Globus pallidus (tissue), 1 donor: ENCODE results near the gene MPP4.
"Not testable (repeated sequence)": the region's sequence is repeated elsewhere in the genome, so short reads cannot be mapped to it uniquely, and the experiment has no call there.

Experiments used
- DNase-seq: peaks from one replicate; pipeline ENCODE4 v3.0.0-alpha.2; 2015; ENCODE audit warnings: low spot score

The MPP4 gene

DNA sequence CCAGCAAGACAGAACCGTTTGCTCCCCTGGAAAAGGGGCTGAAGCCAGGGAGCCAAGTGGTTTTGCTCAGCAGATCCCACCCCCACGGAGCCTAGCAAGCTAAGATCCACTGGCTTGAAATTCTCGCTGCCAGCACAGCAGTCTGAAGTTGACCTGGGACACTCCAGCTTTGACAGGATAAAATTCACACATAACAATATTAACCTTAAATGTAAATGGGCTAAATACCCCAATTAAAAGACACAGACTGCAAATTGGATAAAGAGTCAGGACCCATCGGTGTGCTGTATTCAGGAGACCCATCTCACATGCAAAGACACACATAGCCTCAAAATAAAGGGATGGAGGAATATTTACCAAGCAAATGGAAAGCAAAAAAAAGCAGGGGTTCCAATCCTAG lies 27.2 kb downstream of the MPP4 start:
- not testable (repeated sequence) for DNase-seq

DNA sequence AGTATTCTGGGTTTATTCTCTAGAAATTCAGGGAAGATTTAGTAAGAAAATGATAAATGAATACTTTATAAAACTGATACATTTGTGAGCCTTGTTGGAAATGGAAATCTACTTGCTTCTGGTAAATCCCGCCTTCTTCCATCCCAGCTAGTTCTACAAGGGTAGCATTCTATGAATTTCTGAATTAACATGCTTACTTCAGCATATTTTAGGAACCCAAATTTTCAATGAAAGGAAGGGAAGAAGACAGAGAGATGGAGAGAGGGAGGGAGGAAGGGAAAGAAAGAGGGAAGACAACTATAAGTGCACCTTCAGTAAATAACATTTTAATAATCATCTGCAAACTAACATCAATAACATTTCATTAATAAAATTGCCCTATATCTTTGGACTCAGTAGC lies 28.6 kb downstream of the MPP4 start:
- no peak for DNase-seq

DNA sequence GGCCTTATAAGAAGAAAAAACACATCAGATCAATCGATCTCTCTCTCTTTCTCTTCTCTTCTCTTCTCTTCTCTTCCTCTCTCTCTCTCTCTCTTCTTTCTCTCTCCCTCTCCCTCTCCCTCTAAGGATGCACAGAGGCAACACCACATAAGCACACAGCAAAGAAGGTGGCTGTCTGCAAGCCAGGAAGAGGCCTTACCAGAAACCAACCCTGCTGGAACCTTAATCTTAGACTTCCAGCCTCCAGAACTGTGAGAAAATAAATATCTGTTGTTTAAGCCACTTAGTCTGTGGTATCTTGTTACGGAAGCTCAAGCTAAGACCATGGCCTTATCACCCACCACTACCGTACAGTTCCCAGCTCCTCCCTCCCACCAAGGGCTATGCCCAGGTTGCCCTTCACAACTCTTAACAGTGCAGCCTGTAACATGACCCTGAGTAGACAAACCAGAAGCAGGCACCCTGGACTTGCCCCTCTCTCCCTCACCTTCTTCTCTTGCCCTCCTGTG lies 30.0 kb downstream of the MPP4 start:
- DNase-seq, result no peak

DNA sequence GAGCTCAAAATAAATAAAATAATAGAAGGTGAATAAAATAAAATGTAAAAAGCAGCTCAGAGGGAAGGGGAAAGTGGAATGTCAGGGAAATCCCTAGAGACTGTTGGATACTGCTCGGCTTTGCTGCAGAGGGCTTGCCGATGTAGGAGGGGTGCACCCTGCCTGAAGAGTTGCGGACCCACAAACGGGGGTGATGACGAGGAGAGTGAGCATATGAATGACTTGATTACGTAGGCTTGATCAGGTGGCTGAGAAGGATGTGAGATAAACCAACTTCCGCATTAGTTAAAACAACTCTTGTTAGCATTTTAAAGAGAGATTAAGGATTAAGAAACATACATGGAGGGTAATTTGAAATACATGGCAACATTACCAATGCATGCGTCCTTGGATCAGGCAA lies 34.1 kb downstream of the MPP4 start:
- DNase-seq, result no peak

DNA sequence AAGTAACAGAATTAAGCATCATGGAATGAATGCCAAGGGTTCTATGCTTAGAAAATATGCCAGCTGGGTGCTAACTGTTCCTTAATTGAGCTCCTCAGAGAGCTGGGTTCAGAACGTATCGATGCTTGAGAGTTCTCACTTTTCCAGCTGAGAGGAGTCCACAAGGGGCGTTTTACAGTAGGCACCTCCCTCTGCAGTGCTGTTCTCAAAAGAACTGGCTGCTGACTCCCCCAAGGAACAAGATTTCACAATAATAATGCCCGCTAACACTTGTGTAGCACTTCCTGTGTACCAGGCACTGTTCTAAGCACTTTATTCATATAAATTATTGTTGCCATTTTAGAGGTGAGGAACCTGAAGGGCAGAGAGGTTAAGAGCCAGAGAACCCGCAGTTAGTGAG lies 37.1 kb downstream of the MPP4 start:
- DNase-seq, result no peak

DNA sequence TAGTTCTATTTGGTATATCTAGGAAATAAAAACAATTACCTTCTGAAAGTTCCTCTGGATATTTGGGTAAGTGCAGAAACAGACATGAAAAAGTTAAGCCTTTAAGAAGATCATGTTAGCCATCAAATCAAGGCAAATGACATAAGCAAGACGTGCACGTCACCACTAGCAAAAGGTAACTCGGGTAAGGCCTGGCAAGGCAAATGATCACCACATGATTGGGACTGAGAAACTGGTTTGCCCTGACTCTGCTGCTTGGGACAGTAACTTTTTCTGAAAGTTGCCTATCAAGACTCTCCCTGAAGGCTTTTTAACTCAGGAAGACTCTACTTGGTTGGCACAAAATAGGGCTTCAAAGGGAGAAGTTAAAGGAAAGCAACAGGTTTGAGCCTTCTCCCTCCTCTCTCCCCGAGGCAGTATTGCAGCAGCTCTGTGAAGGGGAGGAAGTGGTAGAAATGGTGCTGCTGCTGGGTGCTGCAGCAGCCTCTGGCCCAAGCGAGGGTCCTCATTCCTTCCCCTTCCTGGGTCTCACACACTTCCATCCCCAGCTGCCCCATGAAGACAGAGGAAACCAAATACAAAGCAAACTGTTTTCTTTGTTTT lies 38.0 kb downstream of the MPP4 start:
- DNase-seq, result no peak

DNA sequence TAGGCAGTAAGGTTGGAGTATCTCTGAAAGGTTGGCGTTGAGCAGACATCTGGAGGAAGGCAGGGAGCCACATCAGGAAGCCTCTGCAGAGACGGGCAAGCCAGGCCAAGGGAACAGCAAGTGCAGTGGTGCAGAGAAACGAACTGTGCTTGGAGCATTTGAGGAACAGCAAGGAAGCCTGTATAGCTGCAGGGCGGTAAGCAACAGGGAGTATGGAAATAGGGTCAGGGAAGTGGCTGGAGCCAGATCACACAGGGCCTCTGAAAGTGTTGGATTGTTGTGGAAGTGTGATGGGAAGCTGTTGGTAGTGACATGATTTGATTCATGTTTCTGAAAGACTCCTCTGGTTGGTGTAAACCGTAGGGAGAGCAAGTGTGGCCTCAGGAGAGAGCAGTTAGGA lies 41.7 kb downstream of the MPP4 start:
- no peak for DNase-seq

DNA sequence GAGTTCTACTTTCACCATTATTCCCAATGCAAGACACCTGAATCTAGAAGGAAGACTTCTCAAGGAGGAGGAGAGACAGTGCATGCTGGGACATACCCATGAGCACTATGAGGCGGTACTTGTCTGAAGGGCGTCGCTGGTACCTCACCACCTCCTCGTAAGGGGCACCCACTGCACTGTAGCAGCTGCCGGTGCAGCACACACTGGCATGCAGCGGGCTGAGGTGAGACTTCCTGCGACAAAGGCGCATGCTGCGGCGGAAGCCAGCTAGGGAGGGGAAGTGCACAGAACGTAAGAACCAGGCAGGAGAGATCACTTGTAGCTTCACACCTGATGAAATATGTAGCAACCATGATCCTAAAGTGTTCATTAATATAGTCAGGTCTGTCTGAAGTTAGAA lies 42.3 kb downstream of the MPP4 start:
- no peak for DNase-seq

DNA sequence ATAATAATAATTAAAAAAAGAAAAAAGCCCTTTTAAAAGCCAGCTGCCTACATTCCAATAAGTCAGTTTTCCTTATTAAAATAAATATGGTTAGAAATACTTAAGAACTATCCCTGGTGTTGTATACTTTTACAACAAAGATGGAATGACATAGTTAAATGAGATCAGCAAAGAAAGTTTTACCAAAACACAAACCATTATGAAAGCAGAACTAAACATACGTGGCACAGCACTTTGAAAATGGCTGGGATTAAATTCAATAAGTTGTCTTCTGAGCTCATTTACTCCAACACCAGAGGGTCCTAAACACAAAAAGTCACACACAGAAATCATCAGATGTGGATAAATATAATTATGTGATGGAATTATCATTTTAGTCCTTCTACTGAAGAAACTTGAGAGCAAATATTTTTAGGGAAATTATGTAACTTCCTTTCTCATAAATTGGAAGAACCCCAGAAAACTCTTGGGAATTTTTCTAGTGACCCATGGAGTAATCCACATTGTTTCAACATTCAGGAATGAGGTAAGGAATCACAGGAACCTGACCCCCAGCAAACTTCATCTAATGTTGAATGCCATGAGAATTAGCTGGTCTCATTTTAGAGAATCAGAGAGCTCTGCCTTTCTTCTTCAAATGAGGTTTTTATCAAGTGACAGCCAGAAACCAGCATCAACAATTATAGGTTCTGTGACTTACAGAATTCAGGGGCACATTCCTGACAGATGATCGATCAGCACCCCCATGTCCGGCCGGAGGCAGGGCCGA lies 43.6 kb downstream of the MPP4 start:
- DNase-seq, result no peak

DNA sequence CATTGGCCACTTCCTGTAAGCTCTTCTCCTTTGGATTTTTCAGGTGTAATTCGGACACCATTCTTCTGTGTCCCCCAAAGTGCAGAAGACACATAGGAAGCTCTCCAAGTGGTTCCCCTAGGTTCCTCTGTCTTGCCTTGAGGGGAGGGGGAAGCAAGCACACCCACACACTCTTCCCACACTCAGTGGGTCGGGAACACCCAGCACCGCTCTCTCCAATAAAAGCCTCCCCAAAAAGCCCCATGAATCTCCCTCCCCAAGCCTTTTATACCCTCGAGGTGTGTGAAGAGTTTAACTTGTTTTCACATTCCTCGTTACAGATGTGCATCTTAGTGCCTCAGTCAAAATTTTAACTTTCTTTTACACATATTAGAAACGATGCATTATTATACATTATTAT lies 45.2 kb downstream of the MPP4 start:
- no peak for DNase-seq

DNA sequence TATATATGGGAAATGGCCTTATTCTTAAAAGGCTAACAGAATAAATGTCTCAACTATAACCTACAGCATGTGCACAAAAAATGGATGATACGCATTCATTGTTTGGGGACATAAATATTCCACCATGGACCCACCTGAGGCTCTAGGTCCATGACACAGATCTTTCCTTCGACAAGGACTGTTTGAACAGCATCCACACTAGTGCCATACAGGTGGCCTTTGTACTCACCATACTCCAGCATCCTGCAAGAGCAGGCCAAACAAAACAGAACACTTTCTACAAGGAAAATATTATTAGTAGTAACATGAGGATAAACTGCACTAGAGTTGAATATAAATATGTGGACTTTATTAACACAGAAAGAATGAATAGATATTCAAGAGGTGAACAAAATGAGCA lies 49.0 kb downstream of the MPP4 start:
- DNase-seq, result no peak

DNA sequence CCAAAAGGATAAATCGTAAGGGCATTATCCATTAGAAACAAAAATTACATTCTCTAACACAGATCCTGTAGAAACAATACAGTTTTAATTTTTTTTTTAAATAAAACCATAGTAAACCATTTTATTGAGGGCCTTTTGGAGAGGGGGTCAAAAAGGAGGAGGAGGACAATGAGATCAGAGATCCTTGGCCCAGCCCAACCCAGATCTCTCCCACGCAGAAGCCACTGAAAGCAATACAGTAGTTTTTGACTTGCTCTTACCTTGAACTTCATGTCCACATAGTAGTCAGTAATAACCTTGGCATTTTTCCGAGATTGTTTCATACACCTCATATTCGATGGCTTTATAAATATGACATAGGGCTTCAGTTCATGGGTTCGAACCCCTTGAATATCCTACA lies 51.0 kb downstream of the MPP4 start:
- no peak for DNase-seq

DNA sequence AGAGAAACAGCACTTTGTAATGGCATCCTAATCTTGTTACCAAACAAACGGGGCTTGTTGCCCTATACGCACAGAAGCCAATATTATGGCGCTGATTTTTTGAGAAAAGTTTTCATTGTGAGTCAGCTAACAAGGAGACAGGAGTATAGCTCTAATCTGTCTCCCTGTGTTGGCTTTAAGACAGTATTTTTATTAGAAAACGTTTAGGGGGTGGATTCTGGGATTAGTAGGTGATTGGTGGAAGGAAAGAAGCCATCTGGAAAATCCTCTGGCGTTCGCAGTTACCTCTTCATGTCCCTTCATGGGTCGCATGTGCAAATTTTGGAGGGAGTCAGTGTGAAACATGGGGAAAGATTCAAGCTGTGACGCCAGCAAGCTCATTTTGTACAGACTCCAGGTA lies 54.4 kb downstream of the MPP4 start:
- peak; percentile 26 for DNase-seq

DNA sequence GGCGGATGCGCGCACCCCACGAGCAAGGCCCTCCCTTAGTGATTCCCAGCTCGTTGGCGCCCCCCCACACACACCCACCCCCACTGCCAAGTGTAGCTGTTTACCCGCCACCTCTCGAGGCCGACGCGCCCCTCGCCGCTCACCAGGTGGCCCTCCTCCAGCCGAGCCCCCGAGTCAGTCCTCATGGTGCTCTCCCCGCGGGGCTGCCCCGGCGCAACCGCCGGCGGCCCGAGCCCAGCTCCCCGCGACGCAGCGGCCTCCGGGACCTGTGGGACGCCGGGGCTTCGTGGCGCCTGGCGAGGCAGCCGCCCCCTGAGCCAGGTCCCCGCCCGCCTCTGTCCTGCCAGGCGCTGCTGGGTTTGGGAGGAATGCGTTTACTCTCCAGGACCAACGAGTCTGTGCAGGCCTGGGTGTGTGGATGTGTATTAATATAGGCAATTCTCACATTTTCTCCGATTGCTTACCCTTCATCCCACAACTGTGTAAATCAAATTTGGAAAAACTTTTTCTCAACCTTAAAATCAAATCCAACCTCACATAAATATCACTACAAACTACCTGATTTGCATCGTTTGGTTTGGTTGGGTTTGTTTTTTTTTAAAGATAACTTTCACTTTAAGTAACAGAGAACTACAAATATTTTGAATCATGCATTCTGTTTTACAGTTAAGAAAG lies 55.1 kb downstream of the MPP4 start, which contains the start of gene TMEM237:
TMEM237 (minus strand) TSS at position 288 of the 675 bp plus-strand sequence; CDS start at position 185, 103 bp downstream.
- no peak for DNase-seq

DNA sequence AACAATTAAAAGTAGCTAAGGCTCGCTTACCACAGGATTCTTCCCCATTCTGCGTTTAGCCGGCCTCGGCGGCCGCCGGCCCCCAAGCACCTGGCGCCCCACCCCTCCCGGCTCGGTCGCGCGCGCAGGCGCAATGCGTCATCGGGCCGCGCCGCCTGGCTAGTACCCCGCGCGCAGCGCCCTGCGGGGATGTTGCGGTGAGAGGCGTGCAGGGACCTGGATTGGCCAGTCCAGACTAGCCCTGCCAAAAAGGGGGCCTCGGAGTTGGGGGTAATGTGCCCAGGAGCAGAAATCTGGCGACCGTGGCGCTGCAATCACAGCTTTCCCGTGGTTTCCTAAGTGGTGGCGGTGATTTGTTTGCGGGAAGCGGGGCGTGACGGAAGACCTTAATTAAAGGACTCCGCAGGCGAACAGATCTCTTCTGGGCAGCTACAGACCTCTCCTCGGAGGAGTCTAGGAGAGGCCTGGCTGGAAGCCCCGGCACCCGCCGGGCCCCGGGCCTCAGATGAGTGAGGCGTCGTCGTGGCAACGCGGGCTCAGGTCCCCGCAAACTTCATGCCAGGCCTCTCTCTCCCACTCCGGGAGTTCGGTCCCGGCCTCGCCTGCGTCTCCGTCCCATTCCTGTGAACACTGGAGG lies 55.7 kb downstream of the MPP4 start:
- DNase-seq, result peak; percentile 72

DNA sequence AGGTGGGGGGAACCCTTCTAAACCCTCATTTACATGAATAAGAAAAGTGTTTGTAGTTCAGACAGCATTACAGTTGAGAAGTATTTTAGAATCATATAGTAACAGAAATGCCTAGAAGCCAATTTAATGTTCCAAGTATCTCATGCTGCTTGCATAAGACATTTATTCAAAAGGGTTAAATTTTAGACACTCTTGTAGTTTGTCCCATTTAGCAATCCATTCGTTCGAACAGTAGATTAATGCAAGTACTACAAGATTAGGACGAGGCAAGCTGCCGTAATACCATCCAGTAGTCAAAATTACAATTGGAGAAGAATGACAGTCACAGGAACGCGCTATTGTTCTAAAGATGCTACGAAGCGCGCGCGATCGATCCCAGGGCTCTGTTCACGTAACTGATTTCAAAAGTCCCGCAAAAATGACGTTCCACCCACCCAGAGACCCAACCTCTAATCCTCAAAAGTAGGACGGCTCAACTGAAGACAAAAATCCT lies 56.3 kb downstream of the MPP4 start:
- no peak for DNase-seq

DNA sequence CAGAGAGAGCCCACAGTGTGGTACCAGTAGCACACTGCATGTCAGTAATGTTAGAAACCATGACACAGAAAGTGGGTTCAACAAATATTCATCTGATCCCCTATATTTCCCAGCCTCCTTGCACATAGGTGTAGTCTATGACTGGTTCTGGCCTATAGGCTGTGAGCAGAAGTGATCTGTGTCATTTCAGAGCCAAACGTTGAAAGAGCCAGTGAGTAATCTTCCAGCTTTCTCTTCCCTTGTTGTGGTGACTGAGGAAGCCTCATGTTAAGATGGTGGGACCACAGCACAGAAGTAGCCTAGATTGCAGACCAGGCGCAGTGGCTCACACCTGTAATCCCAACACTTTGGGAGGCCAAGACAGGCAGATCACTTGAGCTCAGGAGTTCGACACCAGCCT lies 59.2 kb downstream of the MPP4 start:
- no peak for DNase-seq

DNA sequence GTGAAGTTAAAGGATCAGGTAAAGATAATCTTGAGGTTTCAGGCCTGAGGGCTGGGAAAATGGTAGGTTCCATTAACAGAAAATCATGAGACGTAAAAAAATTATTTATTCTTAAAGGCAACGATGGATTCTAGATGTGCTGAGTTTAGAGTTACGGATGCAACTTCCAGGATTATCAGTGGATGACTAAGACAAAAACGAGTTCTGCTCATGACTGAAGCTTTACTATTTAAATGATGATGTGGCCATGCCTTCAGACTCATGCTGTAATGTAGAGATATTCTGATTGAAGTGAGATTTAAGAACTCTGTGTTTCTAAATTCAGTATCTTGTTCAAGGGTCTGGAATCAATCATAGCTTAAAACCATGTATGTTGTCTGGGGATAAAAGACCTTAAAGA lies 60.1 kb downstream of the MPP4 start:
- no peak for DNase-seq

DNA sequence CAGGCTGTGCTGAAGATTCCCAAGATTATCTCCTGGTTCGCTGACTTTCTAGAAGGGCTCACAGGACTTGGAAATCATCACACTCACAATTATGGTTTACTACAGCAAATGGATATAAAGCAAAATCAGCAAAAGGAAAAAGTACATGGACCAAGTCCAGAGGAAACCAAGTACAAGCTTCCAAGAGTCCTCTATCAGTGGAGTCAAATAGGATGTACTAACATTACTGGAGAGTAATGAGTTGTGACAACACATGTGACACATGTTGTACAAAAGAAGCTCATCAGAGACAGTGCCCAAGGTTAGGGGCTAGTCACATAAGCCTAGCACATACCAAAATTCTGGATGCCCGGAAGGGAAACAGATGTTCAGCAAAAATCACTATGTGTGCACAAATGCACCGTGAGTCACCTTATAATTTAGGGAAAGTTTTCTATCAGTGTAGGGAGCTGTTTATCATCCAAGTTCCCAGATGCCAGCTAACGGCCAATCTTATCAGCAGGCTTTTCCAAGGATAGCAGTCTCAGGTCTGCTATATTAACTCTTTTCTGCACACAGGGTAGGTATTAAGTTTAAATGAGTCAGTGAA lies 64.7 kb downstream of the MPP4 start:
- DNase-seq, result no peak

DNA sequence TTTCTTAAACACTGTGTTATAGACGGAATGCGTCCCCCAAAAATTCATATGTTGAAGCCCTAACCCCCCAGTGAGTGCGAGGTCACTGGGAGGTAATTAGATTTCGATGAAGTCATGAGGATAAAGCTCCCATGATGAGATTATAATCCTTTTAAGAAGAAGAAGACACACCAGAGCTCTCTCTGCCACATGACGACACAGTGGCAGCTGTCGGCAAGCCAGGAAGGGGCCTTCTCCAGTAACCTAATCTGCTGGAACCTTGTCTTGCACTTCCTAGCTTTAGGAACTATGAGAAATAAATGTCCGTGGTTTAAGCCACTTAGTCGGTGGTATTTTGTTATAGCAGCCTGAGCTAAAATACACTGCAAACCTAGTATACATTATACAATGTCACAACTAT lies 67.4 kb downstream of the MPP4 start:
- DNase-seq, result no peak

DNA sequence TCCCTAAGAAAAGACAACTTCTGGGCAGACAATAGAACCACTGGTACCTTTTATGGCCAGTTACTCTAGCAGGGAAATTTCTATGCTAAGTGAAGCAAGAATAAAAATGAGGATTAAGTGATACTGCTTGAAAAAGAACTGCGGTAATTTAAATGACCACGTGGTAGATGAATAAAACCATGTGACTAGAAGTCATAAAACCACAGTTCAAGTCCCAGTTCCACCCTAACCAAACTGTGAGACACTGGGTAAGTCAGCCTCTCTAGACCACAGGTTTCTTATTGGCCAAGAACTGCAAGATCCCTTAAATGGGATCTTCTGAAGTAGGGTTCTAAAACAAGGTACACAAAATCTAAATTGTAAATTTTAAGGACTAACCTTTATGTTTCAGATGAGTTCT lies 67.9 kb downstream of the MPP4 start:
- DNase-seq, result no peak

DNA sequence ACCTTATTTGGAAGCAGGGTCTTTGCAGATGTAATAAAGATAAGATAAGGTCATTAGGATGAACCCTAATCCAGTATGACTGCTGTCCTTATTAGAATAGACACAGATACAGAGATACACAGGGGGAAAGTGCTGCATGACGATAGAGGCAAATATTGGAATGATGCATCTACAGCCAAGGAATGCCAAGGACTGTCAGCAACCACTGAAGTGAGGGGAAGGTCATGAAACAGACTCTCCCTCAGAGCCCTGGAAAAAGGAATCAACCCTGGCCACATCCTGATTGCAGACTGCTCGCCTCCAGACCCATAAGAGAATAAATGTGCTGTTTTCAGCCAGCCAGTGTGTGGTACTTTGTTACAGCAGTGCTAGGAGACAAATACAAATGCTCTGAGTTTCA lies 69.9 kb downstream of the MPP4 start:
- no peak for DNase-seq
